Bronchial epithelial cell (primary cell): ENCODE results near the gene PMPCA. TPM values are rescaled to one million over a fixed set of nuclear protein-coding genes. Genes with fewer than 3 reads are reported as not detected.

Experiments
- DNase-seq: peaks from one replicate; pipeline ENCODE4 v3.0.0-alpha.2; 2010; ENCODE audit warnings: low read depth
- FAIRE-seq: peaks from 2 replicates; lab custom pipeline; 2011; peaks lifted over from hg19 to GRCh38; lab: Jason Lieb, UNC
- H3K27me3 ChIP-seq: 2 replicates; pipeline ENCODE4 v1.5.1; 2011; ENCODE audit warnings: low read length; ENCODE audit not compliant: control insufficient read depth, insufficient read depth
- H3K36me3 ChIP-seq: 2 replicates; pipeline ENCODE4 v1.5.1; 2011; ENCODE audit warnings: low read length; ENCODE audit not compliant: control insufficient read depth, insufficient read depth
- H3K4me3 ChIP-seq: 2 replicates; pipeline ENCODE4 v1.5.1; 2011; ENCODE audit warnings: mild to moderate bottlenecking, low read depth, low read length, control low read depth
- CTCF ChIP-seq: IDR thresholded peaks from 2 replicates; pipeline ENCODE4 v1.5.1; 2011; ENCODE audit warnings: mild to moderate bottlenecking, moderate library complexity, low read length, control low read depth, inconsistent platforms; ENCODE audit not compliant: insufficient read depth, severe bottlenecking
- total RNA-seq: library from RNA; depleted of rRNA; stranded (reverse); fragments of >200 nt; gene quantifications from 2 replicates; pipeline ENCODE4 v1.2.1, GENCODE V29; 2014

Gene PMPCA
- total RNA-seq, 1 donor from 2014 or later: 43.2 TPM

- Histone ChIP-seq H3K36me3 (peaks cover 23% of the 10 kb centered on the region), H3K4me3 (no peak overlapping the region), H3K27me3 (no peaks in the 10 kb centered on the region)
- no peak for FAIRE-seq
- no peak for TF ChIP-seq CTCF
- no peak for DNase-seq
Measured at GRCh38 chr9:136376457-136376856, 34.0 kb upstream of the PMPCA start.

- H3K4me3 ChIP-seq: no peak overlapping the region
- no peak for TF ChIP-seq CTCF
- H3K36me3 ChIP-seq: peaks cover 26% of the 10 kb centered on the region
- DNase-seq (no peak), FAIRE-seq (no peak)
- H3K27me3 ChIP-seq: no peaks in the 10 kb centered on the region
Measured at GRCh38 chr9:136377341-136378169, 32.9 kb upstream of the PMPCA start.

- no peak for FAIRE-seq
- no peak for TF ChIP-seq CTCF
- DNase-seq: no peak
- Histone ChIP-seq H3K27me3 (no peaks in the 10 kb centered on the region), H3K4me3 (no peak overlapping the region), H3K36me3 (peaks cover 32% of the 10 kb centered on the region)
Measured at GRCh38 chr9:136378170-136379002, 32.1 kb upstream of the PMPCA start.

- DNase-seq (no peak), FAIRE-seq (no peak)
- Histone ChIP-seq H3K36me3 (peaks cover 33% of the 10 kb centered on the region), H3K27me3 (no peaks in the 10 kb centered on the region), H3K4me3 (no peak overlapping the region)
- no peak for TF ChIP-seq CTCF
Measured at GRCh38 chr9:136379003-136379287, 31.5 kb upstream of the PMPCA start.

GRCh38 chr9:136379401-136379800, 31.1 kb upstream of the PMPCA start:
- H3K36me3 ChIP-seq: peaks cover 33% of the 10 kb centered on the region
- DNase-seq (no peak), FAIRE-seq (no peak)
- TF ChIP-seq CTCF: no peak
- H3K4me3 ChIP-seq: no peak overlapping the region
- H3K27me3 ChIP-seq: no peaks in the 10 kb centered on the region
